8988T (cell line): ENCODE measurements around the gene DERA.
A peak's percentile ranks its signal among the peaks of the same experiment; 100 is the strongest.
"Not testable (repeated sequence)": the region's sequence is repeated elsewhere in the genome, so short reads cannot be mapped to it uniquely, and the experiment has no call there.

Source experiments
- DNase-seq: peaks from one replicate; pipeline ENCODE4 v3.0.0; 2011

Gene DERA

DNA sequence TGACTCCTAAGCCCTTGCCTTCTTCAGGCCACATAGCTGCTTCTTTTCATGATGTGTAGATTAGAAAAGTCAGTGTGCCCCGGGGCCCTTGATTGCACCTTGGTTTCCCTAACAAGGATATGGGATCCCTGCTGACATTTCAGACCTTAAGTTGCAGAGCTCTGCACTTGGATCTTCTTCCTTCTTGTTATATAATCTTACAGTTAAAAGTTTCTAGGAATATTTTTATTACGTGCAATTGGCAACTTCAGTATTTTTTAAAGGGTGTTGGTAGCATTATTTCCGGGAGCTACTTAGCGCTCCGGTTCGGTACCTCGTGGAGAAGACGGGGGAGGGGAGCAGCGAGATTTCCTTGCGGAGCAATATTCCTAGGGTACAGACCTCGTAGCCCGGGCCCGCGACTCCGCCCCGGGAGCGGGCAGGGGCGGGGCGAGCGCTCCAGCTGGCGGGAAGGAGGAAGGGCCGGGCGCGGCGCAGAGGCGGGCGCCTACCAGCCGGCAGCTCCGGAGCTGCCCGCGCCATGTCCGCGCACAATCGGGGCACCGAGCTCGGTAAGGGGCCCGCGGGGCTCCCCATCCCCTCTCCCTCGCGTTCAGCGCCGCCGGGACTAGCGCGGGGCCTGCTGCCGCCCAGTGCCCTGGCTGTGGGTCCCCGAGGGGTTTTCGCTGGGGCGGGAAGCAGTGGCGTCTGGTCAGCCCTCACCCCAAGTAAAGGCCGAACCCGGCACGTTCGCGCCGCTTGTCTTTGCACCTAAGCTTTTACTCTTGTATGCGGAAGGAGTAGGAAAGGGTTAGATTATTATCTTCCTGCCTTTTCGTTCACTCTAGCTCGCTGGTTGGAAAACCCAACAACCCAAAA is at the start of gene DERA:
DERA (plus strand) TSS at position 469 of the 858 bp plus-strand sequence; CDS start at position 521, 52 bp downstream.
- DNase-seq = peak; percentile 26

DNA sequence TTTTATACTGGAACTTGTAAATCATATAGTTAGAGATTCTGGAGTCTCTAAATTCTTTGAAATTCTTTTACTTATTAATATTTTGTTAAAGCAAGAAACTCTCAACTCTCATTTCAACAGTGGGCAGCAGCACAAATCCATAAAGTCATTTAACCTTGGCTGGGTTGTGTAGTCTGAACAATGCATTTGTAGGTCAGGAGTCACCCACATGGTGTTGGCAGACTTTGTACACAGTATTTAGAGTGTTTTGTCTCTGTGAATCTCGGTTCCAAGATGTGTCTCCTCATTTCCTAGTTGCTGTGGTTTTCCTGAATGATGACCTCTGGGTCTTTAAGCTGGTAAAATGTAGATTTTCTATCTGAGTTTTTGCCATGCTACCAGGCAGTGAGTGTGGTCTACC is 49.7 kb upstream of the DERA start:
- DNase-seq = no peak

DNA sequence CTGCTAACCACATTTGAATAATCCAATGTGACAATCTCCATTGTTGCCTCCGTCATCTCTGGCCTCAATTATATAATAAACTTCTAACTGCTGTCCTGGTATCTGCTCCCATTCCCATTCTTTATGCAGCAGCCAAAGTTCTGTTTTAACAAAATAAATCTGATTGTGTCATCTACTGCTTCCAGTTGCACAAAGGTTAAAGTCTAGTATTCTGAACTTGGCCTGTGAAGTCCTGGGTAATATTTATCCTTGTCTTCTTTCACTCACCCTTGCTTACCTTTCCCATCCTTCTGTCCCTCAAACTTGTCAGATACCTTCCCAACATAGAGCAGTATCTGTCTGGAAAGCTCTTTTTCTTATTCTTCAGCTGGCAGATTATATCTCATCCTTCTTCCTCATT is 48.3 kb upstream of the DERA start:
- DNase-seq = no peak

DNA sequence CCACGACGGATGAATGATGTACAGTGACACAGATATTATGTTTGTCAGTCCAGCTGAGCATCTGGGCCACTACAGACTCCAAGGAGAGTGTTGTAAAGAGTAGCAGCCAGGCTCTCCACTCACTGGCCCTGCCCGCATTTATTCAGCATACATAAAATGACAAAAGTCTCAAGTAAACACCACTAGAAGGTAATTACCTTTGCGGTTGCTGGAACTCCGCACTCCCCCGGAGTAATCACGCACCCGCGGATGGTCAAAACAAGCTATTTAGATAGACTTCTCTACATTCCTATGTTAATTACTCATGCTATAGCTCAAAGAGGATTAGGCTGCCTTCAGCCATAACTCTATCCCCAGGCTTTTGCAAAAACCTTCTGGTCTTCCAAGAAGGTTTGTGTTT is 47.8 kb upstream of the DERA start:
- DNase-seq = no peak

DNA sequence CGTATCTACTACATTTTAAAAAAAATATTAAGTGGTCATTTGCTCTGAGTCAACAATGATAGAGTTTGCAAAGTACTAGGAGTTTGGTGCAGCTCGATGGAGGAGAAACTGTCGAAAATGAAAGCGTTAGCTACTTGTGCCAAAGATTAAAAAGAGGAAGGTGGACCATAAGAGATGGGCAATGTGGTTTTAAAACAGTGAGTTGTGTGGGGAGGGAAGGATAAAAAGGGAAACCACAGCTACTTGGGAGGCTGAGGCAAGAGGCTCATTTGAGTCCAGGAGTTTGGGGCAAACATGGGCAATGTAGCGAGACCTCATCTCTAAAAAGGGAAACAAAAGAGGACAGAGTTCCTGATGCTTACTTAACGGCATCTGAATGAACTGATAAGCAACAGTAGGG is 47.1 kb upstream of the DERA start:
- DNase-seq = no peak

DNA sequence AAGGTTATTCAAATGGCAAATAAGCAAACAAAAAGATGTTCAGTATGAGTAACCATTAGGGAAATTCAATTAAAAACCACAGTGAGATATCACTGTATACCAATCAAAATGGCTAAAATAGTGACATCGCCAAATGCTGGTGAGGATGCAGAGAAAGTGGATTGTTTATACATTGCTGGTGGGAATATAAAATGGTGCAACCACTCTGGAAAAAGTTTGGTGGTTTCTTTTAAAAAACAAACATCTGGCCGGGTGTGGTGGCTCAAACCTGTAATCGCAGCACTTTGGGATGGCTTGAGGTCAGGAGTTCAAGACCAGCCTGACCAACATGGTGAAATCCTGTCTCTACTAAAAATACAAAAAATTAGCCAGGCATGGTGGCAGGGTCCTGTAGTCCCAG is 42.9 kb upstream of the DERA start:
- no peak for DNase-seq

DNA sequence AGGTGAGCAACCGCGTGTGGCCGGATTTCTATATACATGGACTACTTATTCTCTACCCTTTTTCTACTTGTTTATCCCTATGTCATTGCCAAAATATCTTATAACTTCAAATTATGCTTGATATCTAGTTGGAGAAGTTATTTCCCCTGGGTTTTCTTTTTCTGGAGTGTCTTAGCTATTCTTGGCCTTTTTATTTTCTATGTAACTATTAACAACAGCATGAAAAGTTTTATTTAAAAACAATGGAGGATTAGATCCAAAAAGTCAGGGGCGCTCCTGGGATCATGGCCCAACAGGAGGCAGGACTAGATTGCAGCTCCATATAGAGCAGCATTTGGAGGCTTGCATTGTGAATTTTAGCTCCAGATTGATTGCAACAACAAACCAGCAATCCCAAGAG is 37.6 kb upstream of the DERA start:
- DNase-seq = no peak

DNA sequence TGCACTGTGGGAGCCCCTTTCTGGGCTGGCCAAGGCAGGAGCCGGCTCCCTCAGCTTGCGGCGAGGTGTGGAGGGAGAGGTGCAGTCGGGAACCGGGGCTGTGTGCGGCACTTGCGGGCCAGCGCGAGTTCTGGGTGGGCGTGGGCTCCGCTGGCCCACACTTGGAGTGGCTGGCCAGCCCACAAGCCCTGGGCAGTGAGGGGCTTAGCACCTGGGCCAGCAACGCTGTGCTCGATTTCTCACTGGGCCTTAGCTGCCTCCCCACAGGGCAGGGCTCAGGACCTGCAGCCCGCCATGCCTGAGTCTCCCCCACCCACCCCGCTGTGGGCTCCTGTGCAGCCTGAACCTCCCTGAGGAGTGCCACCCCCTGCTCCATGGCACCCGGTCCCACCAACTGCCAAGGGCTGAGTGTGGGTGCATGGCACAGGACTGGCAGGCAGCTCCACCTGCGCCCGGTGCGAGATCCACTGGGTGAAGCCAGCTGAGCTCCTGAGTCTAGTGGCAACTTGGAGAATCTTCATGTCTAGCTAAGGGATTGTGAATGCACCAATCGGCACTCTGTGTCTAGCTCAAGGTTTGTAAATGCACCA is 36.5 kb upstream of the DERA start:
- not testable (repeated sequence) for DNase-seq

DNA sequence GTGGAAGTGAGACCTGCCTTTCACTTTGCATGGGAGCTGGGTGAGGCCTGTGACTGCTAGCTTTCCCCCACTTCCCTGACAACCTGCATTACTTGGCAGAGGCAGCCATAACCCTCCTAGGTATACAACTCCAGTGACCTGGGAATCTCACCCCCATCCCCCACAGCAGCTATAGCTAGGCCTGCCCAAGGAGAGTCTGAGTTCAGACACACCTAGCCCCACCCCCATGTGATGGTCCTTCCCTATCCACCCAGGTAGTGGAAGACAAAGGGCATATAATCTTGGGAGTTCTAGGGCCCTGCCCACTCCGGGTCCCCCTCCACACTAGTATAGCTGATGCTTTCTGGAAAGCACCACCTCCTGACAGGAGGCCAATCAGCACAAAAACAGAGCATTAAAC is 35.3 kb upstream of the DERA start:
- no peak for DNase-seq

DNA sequence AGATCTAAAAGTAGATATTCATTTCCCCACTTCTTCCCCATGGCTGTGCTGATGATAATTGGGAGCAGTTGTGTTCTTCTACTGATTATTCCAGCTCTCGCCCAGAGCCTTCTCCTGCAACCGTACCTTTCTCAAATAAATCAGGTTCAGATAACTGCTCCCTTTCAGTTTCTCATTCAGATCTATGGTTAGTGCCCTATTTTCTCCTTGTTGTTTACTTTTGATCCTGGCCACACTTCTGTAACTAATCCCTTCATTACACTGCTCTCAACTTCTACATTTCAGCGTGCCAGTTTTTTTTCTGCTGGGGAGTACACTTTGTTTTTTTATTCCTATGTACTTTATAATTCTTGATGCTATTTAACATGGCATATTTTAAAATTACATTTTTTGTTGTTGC is 31.7 kb upstream of the DERA start:
- no peak for DNase-seq

DNA sequence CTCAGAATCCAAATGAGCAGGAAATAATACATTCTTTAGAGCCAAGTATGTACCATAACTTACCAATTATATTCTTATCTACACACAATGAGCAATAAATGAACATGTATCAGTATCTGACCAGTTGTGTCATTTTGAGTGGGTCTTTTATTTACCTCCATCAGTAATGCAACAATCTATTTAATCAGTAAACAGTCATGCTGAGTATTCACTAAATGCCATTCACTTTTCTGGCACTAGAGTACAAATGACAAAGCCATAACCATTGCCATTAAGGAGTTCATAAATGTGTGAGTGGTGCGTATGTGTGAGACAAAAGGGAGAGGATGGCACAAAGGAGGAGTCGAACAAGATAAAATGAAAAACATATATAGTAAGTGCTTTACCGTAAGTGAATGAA is 30.4 kb upstream of the DERA start:
- DNase-seq = no peak

DNA sequence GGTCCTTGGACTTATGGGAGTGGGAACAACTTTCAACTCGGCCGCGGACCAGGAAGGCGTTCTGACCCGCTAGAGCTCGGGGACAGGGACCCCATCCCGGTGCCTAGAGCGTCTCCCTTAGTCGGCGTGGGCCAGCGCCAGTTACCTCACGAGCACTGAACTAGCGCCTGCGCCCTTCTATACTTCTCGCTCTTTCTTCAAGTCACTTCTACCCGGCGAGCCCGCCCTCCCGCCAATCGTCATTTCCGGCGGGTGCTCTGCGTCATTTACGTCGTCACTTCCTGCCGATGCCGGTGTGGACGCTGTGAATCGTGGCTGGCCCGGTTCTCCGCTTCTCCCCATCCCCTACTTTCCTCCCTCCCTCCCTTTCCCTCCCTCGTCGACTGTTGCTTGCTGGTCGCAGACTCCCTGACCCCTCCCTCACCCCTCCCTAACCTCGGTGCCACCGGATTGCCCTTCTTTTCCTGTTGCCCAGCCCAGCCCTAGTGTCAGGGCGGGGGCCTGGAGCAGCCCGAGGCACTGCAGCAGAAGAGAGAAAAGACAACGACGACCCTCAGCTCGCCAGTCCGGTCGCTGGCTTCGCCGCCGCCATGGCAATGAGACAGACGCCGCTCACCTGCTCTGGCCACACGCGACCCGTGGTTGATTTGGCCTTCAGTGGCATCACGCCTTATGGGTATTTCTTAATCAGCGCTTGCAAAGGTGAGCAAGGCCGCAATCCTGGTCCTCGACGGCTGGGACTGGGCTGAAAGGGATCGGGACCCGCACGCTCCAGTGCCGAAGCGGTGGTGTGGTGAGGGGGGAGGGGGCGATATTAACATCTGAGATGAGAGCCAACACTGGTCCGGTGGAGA is 28.8 kb upstream of the DERA start, which contains the start of gene STRAP:
STRAP (plus strand) TSS at position 270 of the 854 bp plus-strand sequence; CDS start at position 591, 321 bp downstream.
- DNase-seq = peak; percentile 38

DNA sequence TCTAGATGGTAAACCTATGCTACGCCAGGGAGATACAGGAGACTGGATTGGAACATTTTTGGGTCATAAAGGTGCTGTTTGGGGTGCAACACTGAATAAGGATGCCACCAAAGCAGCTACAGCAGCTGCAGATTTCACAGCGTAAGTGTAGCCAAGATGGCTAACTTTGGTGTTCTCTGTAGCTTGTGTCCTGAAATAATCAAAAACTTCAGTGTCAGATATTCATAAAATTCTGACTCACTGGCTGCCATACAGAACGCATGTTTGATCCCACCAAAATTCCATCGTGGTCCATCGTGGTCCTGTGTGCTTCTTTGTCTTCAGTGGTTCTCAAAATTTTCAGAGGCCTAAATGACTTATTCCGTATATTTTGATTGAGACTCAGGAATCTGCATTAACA is 27.6 kb upstream of the DERA start:
- no peak for DNase-seq

DNA sequence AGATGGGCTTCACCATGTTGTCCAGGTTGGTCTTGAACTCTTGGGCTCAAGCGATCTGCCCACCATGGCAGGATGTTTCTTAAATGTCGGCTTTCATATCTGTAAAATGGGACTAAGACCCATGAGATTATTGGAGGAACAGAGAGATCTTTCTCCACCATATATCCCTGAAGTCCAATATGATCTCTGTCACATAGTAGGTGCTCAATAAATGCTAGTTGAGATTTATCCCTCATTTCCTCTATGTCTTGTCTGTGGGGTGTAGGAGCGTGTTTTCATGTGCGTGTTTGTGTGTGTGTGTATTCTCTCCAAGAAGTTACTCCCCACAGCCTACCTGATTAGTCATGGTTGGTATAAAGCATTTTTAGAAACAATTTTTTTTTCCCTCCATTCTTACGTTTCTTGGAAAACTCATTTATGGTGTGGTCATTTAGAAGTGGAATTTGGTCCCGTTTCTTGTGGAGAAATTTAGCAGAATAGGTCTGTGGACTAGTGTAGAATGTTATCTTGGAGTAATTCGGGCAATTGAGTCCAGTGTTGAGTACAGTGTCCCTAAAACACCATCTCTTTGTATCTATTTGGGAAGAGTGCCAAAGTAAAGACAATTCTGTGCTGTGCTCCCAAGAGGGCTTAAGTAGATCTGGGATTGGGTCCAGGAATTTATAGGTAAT is 24.6 kb upstream of the DERA start:
- no peak for DNase-seq

DNA sequence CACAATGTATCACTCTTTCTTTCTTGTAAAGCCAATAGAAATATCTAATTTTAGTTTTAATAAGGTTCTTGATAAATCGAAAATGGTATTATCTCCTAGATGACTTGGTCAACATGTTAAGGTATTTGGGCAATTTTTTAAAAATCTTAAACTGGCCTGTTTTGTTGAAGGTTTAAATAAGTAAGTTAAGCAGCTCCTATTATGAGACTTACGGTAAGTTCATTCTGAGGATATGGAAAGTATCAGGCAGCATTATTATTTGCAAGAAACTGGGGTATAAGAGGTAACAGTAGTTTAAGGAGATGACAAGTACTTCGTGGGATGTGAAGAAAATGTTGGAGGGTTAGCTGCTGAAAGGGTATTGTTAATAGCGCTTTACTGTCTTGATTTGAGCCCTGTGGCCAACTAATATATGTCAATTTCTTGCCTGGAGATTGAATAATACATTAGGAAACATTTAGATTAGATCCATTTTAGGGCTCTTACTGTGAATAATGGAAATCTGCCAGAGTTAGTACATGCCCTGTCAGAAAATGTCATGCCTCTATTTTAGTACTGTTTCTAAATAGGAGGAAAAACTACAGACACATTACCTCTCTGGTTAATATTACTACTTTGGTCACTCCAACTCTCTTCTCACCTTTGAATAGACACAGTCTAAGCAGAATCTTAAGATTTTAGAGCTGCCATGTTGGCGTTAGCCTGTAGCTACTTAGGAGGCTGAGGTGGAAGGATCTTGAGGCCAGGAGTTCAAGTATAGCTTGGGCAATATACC is 23.9 kb upstream of the DERA start:
- DNase-seq = no peak

DNA sequence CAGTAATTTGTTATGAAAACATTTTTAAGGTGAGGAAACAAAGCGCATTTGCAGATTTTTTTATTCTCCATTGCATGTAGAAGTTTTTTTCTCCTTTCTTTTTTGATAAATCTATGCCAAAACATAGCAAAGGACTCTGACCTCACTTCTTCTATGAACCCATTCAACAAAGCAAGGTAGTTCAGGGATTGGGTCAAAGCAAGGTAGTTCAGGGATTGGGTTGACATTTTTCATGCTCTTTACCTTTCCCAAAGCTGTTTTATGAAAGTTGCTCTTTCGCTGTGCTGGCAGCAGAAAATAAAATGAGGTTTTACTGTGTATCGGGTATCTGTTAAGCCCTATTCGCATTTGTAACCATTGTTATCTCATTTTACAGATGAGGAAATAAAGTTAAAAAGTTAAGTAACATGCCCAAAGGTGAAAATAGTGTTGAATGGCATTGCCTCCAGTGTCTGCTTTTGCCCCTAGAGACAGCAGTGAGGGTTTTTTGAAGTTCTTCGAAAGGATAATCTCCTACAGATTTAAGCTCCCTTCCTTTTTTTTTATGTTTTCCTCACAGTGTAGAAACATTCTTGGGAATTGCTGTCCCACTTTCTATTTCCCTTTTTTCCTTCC is 18.4 kb upstream of the DERA start:
- DNase-seq = no peak

DNA sequence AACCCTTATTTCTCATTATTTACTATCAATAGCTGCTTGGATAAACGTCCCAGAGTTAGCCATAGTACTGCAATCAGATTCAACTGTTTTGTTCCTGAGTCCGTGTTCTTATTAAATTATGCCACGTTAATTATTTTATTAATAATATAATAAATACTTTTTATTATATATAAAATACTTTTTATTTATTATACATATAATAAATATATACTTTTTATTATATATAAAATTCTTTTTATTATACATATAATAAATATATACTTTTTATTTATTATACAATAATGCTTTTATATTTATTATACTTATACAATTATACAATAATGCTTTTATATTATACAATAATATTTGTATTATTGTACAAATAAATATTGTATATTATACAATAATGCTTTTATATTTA is 17.9 kb upstream of the DERA start:
- DNase-seq = no peak

DNA sequence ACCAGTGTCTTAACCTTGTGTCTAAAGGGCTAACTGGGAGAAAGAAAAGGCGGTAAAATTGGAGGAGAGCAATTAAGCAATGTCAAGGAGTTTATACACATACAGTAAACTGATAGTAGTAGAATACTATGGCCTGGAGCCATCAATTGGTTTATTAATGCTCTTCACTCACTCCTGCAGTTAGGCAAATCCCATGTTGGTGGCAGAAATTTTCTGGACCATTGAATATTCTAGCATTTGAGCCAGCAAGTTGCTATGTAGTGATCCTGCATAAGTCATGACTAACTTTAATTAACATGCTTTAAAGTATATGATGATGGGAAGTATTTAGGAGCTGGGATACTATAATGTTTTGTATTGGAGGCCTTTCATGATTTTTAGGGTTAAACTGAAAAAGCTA is 14.3 kb upstream of the DERA start:
- no peak for DNase-seq

DNA sequence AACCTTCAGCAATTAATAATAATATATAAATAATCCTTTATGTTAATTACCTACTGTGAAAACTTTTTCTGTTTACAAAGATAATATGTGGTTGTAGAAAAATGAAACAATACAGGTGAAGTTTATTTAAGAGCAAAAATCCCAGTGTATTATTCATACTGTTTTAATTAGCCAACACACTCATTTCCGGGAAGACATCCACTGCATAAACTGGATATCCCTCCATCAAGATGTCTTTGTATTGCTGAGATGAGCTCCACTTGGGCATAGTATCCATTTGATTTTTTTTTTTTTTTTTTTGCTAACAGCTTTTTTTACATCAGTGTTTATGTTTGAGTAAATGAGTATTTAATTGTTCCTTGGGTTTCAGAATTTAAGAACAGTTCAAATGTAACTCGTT is 13.7 kb upstream of the DERA start:
- no peak for DNase-seq

DNA sequence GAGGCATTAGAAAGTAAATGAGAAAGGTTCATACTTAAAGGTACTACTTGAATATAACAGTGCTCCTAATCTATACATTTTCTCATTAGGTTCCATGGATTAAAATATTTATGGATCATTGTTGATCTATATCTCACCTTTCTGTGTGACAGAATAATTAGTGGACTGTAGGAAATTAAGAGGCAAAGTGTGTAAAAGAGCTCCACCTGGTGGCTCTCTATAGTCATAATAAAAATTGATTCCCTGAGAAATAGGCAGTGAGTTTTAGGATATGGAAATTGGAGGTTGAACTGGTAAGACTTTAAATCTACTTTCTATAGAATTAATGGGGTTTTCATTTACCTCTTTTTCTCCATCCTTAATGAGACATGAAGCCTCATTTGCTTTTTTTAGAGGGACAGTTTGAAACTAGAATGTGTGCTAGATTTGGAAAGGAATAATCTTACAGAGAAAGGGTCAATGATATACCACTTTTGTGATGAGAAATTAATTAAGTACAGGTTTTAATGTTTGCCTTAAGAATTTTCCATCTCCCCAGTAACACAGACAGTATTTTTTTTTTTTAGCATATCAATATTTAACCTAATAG is 11.8 kb upstream of the DERA start:
- no peak for DNase-seq

DNA sequence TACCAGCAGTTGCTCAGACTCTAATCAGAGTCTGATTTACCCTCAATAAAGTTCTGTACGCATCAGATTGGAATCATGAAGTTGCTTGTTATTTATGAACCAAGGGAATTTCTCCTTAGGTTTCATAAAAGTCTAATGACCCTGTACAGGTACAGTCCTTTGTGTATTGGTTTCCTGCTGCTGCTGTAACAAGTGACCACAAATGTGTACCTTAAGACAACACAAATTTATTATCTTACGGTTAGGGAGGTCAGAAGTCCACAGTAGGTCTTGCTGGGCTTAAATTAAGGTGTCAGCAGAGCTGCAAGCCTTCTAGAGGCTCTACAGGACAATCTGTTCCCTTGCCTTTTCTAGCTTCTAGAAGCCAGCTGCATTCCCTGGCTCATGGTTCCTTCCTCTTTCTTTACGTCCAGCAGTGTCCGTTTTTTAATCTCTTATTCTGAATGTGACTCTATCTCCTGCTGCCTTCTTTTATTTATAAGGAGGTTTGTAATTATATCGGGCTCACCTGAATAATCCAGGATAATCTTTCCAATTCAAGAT is 6.7 kb upstream of the DERA start:
- no peak for DNase-seq
